ENCODE measurements around the gene KDM4B.

The KDM4B gene

GRCh38 chr19:5062799-5063198 lies 93.9 kb downstream of the KDM4B start:
- DNase-seq, result no peak
- Histone ChIP-seq H3K9me3 (no peaks in the 10 kb centered on the region), H3K27me3 (no peaks in the 10 kb centered on the region), H3K36me3 (peaks cover 5% of the 10 kb centered on the region), H3K4me3 (ENCODE audit: low read depth, low read length) (no peak overlapping the region), H3K4me1 (no peaks in the 10 kb centered on the region)
- no peak for TF ChIP-seq CTCF (IDR thresholded peaks at IDR 0.05; ENCODE audit: low read depth, low read length)

DNA sequence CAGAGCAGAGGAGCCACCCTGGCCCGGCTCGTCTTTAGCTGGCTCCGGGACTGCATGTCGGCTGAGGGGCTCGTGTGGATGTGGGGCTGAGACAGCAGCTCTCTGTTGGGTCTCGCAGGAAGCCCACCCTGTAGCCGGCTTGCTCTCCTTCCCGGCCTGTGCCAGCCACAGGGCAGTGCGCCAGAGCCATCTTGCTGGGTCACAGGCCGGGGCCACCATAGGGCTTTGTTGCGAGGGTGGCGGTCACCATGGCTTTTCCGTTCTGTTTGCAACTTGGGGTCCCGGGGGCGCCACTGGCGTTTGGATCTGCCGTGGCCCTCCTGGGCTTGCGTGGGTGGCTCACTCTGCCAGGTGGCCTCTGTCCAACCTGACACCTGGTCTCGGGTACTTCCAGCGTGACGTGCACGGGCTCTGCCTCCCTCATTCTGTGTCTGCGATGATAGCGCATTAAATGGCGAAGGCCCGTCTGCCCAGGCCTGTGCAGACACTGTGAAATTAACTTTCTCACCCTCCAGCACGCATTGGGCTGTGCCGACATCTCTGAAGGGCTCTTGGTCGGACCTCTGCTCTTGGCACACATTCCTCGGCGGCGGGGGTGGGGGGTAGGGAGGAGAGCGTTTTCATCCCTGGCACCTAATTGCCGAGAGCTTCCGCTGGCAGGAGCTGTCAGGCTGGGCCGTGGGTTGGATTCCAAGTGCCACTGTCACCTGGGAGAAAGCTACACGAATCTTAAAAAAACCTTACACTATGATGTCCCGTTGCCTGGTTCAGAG lies 95.1 kb downstream of the KDM4B start:
- peaks cover 3% of the 10 kb centered on the region for H3K4me1 ChIP-seq
- TF ChIP-seq CTCF (IDR thresholded peaks at IDR 0.05; ENCODE audit: low read depth, low read length), result no peak
- no peak overlapping the region for H3K4me3 ChIP-seq (ENCODE audit: low read depth, low read length)
- DNase-seq, result no peak
- H3K9me3 ChIP-seq, result no peaks in the 10 kb centered on the region
- peaks cover 5% of the 10 kb centered on the region for H3K36me3 ChIP-seq
- no peaks in the 10 kb centered on the region for H3K27me3 ChIP-seq

DNA sequence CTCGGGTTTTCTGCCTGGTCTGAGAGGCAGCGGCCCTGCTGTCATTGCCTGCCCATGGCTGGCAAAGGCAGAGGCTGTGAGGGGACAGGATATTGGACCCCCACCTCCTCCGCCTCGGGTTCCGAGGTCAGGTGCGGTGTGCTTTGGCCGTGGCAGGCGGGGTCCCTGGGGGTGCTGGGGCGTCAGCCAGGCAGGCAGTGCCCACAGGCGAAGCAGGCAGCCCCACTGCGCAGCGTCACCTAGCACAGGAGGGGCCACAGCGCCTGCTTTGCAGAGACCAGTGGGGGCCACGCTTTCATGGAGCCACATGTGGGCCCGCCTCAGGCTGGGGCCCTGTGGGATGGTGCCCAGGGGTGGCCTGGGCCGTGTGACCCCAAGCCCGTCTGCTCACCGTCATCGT lies 96.0 kb downstream of the KDM4B start:
- TF ChIP-seq CTCF (IDR thresholded peaks at IDR 0.05; ENCODE audit: low read depth, low read length), result no peak
- H3K4me1 ChIP-seq, result peaks cover 3% of the 10 kb centered on the region
- peaks cover 5% of the 10 kb centered on the region for H3K36me3 ChIP-seq
- no peak for DNase-seq
- no peaks in the 10 kb centered on the region for H3K9me3 ChIP-seq
- H3K4me3 ChIP-seq (ENCODE audit: low read depth, low read length), result no peak overlapping the region
- H3K27me3 ChIP-seq, result no peaks in the 10 kb centered on the region

- Histone ChIP-seq H3K36me3 (peaks cover 5% of the 10 kb centered on the region), H3K27me3 (no peaks in the 10 kb centered on the region), H3K4me3 (ENCODE audit: low read depth, low read length) (no peak overlapping the region), H3K4me1 (peaks cover 3% of the 10 kb centered on the region), H3K9me3 (no peaks in the 10 kb centered on the region)
- no peak for TF ChIP-seq CTCF (IDR thresholded peaks at IDR 0.05; ENCODE audit: low read depth, low read length)
- DNase-seq, result no peak
These were observed 96.8 kb downstream of the KDM4B start for GRCh38 chr19:5065663-5066093.

GRCh38 chr19:5066768-5067167 lies 97.9 kb downstream of the KDM4B start:
- no peak for TF ChIP-seq CTCF (IDR thresholded peaks at IDR 0.05; ENCODE audit: low read depth, low read length)
- H3K4me3 ChIP-seq (ENCODE audit: low read depth, low read length), result no peak overlapping the region
- peaks cover 5% of the 10 kb centered on the region for H3K36me3 ChIP-seq

DNA sequence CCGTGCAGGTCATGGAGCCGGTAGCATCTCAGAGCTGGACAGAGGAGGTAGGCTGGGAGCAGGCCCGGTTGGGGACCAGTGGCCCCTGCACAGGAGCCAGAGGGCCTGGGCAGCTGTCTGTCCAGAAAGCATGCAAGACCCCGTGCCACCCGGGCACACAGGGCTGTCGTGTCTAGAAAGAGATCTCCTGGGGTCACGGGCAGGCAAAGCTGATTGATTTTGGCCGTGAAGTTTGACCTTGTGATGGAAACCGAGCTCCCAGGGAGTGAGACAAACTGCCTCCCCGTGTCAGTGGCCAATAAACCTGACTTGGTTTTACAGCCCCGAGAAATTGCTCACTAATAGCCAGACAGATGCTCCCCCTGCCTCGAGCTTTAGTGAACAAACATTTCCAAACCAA lies 98.8 kb downstream of the KDM4B start:
- no peaks in the 10 kb centered on the region for H3K27me3 ChIP-seq
- no peaks in the 10 kb centered on the region; the same call in none of the 2 replicates for H3K36me3 ChIP-seq
- DNase-seq, result no peak
- H3K9me3 ChIP-seq, result no peaks in the 10 kb centered on the region
- H3K4me1 ChIP-seq, result peaks cover 3% of the 10 kb centered on the region
- TF ChIP-seq CTCF (IDR thresholded peaks at IDR 0.05; ENCODE audit: low read depth, low read length), result no peak
- no peak overlapping the region for H3K4me3 ChIP-seq (ENCODE audit: low read depth, low read length)

More at GRCh38 chr19:5066768-5067167, 97.9 kb downstream of the KDM4B start:
- Histone ChIP-seq H3K9me3 (no peaks in the 10 kb centered on the region), H3K4me1 (peaks cover 3% of the 10 kb centered on the region), H3K27me3 (no peaks in the 10 kb centered on the region)
- DNase-seq, result no peak

Data from BE2C (cell line).